Activated CD8-positive, alpha-beta memory T cell treated with anti-CD3 and anti-CD28 coated beads, Interleukin-2, amount 50 U/mL, for 24 hours (primary cell): ENCODE data around the gene CPNE4.
"Not testable (repeated sequence)": the region's sequence is repeated elsewhere in the genome, so short reads cannot be mapped to it uniquely, and the experiment has no call there.

Experiments
- DNase-seq: peaks from one replicate; pipeline ENCODE4 v3.0.0-alpha.2; 2020; ENCODE audit errors: extremely low read depth

The CPNE4 gene

DNA sequence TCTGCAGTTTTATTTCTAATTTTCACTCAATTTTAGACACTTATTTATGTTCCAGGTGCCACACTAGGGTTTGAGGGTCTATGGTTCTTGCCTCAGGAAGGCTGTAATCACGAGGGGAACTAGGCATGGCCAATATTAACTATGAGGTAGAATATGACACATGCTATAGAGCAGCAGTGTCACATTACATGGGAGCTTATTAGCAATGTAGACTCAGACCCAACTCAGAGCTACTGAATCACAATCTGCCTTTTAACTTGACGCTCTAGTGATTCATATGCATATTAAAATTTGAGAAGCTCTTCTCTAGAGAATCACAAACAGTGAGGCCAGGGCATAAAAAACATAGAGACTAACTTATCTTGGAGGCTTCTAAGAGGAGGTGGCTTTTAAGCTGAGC lies 499.2 kb downstream of the CPNE4 start:
- DNase-seq: no peak

DNA sequence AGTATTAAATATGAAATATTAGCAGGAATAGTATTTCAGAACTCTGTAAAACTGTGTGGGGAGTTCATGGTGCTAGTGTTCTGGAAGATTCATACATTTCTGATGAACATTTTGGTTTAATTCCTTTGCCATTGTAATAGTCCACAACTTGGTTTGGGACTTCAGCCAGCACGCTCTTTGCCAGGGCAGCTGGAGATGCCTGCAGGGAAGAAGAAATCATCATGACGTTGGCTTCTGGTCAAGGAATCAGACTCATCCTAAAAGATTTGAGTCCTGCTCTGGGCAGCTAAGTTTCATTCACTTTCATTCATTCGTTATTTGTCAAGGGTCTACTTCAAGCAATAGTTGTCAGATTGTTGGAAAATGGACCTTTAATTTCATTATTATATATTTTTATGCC lies 499.7 kb downstream of the CPNE4 start:
- no peak for DNase-seq

DNA sequence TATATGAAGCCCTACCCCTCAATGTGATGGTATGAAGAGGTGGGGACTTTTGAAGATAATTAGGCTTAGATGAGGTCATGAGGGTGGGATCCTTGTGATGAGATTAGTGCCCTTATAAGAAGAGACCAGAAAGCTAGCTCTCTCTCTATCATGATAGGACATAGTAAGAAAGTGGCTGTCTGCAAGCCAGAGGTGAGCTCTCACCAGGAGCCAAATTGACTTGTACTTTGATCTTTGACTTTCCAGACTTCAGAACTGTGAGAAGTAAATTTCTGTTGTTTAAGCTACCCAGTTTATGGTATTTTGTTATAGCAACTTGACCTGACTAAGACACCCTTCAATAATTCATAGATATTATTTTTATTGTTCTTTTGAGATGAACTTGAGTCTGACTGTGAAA lies 502.2 kb downstream of the CPNE4 start:
- no peak for DNase-seq

DNA sequence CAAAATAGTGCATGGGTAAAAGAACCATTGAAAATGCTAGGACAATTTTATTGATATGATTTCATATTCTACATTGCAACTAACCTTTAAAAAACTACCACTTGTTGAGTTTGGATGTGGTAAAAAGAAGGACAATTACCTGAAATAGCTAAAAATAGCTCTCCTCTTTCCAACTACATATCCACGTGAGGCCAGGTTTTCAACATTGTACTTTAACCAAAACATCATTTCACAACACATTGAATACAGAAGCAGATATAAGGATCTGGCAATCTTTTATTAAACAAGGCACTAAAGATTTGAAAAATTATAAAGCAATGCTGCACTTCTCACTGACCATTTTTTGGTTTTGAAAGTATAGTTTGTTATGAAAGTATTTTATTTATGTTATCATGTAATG lies 504.0 kb downstream of the CPNE4 start:
- no peak for DNase-seq

DNA sequence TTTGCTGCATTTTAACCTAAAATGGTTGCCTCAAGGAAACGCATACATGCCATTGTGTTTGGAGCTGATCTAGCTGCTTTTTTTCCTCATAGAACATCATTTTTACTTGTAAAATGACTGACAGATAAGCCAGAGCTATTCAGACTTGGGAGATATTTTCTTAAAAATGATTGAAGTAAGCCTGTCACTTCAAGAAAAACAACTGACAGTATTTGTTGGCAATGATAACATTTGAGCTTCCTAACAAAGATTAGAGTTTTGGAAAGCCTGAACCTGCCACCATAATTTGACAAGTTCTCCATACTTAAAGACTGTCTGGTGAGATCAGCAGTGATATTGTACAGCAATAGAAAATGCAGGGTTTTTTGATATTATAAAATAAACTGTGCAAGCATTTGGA lies 504.4 kb downstream of the CPNE4 start:
- DNase-seq: no peak

DNA sequence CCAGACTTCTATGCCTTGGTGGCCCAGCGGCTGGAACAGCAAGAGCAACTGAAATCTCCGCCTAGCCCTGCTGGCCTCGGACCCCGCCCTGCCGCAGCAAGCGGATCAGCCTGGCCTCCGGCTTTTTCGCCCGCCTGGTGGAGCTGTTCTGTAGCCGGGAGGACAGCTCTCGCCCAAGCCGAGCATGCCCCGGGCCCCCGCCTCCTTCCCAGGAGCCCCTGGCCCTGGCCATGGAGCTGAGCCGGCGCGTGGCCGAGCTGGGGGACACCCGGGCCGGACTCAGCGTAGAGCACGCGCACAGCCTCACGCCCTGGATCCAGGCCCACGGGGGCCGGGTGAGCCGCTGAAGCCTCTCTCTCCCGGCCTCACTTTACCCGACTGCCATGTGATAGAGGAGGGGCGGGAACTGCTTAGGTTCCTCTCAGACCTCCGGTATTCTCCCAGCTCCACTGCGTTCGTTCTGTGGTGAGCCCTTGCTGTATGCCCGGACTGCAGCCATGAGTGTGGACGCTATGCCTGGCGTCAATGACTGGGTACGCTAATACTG lies 507.9 kb downstream of the CPNE4 start:
- no peak for DNase-seq

DNA sequence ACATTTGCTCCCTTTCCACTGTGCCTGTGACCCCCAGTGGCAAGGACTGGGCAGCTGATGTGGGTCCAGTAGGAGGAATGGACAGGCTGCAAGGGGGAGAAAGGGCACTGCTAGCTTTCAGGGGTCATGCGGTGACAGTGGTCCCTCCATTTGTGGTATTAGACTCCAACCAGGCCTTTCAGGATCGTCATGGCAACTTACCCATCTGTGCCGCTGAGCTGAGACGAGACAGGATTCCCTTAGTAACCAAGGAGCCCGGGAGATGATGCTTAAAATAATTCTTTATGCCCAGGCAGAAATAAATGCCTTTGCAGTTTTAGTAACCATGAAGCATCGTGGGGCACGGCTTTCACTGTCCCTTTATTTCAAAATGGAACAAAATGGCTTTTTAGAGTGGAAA lies 516.1 kb downstream of the CPNE4 start:
- no peak for DNase-seq

DNA sequence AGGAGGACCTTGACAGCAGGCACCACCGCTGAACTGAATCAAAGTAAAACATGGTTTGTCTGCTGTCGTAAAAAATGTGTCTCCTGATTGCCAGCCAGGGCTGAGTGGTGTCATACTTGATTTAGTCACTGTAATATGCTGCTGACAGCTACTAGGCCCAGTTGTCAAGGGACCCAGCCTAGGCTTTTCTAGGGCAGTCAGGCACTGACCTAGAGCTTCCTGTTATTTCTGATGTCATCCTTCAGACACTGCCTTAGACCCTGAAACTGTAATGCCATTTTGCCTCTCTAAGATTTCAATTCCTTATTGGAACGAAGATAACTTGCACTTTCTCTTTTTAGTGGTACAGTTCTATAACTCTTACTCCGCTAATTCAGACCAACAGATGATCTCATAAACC lies 529.4 kb downstream of the CPNE4 start:
- no peak for DNase-seq

DNA sequence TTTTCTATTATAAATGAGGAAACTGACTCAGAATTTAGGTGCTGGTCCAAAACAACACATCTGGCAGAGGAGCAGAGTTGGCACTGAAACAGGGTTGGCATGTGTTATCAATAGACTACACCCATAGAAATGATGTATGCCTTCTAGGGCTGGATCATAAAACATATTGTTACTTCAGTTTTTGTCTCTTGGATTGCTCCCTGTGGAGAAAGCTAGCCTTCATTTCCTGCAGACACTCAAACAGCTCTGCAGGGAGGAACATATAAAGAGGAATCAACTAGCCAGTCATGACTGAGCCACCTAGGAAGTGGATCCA lies 531.5 kb downstream of the CPNE4 start:
- no peak for DNase-seq

DNA sequence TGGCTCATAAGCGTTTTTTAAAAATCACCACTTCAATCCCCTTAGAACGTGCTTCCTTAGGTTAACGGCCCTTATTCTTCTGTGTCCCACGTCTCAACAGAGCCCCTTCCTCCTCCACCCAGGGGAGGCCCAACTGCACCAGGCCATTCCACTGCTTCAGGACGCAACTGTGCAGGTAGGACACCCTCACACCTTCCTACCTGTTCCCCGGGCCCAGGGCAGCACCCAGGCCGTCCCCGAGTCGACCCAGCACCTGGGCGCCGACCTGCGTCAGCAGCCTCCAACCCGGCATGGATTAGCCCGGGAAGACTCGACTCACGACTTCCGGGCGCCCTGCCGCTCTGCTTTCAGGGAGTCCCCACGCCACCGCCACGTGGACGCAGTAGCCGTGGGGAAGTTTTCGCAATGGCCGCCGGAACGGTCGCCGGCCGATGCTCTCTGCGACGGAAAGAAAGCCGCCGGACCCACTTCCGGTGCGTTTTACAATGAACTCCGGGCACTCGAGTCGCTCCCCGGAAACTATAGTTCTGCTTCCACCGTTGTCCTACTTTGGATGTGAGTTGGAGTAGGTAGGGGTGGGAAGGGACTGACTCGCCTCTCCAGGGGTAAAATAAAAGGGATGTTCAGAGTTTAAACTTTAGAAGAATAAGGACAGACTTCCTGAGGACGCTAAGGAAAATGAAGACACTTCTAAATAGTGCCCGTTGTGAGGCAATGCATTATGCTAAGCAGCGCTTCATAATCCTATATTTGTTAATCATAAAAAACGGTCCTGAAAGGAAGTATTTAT lies 532.1 kb downstream of the CPNE4 start, which contains the start of gene MRPL3:
TSS of gene MRPL3 (minus strand) at position 442 of the 790 bp plus-strand sequence. CDS start at position 292, 150 bp downstream.
- DNase-seq: peak; percentile 63

DNA sequence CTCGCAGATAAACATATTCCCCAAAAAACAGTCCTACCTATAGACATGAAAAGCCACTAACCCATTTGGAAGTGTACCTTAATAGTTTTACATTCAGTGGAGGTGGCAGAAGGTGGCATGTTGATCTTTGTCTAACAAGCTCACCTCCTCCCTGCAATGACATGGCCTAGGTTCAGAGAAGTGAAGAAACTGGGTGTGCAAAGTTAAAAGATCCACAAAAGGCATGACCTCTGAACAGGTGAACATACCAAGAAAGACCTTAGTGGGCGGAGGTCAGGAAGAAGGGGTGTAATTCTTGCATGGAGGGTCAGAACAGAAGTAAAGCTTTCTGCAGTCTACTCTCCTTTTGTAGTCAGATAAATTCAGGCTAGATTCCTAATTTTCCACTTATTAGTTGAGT lies 532.9 kb downstream of the CPNE4 start:
- DNase-seq: no peak

DNA sequence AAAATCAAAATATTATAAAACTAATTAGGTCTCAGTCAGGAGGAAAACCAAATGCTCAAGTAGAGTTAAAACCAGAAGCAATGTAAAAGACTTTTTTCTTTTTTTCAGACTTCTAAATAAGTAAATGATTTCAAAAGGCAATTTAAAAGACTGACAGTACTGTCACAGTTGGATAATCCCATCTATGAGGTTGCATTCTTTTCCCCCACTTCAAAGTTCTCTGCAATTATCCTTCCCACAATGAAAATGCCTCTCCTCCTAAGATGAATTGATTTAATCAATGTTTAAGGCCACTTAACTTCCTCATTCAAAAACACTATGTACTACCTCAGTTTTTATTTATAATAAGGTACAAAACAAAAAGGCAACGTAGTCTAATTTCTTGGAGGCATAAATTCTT lies 540.1 kb downstream of the CPNE4 start:
- no peak for DNase-seq

DNA sequence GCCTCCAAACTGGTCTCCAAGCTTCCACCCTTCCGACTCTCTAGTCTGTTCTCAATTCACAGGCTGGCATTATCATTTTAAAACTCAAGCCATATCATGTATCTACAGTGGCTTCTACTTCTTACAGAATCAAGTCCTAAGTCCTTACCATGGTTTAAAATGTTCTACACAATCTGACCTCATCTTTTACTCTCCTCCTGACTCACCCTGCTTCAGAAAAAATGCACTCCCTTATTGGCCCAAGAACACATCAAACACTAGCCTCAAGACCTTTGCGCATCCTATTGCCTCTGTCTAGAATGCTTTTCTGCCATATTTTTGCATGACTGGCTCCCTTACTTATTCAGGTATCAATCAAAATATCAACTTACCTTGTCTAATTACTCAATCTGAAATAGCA lies 543.0 kb downstream of the CPNE4 start:
- no peak for DNase-seq

DNA sequence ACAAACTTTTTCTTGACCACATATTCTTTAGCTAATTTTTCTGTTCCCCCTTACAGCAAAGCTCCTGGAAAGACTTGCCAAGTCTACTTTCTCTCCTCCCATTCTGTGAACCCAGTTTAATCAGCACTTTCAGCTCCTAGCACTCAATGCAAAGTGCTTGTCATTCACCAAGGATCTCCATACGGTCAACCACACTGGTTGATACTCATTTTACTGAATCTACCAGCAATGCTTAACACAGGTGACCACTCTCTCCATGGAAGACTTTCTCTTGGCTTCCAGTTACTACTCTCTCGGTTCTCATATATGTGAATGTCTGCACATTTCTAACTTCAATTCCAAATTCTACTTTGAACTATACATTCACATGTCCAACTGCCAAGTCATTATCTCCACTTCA lies 543.7 kb downstream of the CPNE4 start:
- DNase-seq: no peak

DNA sequence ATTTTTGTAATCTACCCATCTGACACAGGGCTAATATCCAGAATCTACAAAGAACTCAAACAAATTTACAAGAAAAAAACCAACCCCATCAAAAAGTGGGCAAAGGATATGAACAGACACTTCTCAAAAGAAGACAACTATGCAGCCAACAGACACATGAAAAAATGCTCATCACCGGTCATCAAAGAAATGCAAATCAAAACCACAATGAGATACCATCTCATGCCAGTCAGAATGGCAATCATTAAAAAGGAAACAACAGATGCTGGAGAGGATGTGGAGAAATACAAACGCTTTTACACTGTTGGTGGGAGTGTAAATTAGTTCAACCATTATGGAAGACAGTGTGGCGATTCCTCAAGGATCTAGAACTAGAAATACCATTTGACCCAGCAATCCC lies 548.3 kb downstream of the CPNE4 start:
- not testable (repeated sequence) for DNase-seq

DNA sequence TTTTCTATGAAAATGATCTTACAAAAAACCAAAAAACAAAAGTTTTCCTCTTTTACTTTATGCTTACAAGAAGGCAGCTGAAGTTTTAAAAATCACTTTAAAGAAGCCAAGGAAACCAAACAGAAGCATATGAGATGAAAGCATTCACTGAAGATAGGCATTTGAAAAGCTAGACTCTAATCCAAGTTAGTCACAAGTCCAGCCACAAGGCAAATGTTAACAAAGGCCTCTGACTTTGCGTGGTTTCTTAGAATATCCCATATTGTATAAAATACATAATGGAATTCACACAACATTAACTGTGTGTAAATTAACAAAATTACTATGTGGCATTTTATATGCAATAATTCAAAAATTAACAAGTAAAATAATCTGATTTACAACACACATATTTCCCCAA lies 549.7 kb downstream of the CPNE4 start:
- no peak for DNase-seq

DNA sequence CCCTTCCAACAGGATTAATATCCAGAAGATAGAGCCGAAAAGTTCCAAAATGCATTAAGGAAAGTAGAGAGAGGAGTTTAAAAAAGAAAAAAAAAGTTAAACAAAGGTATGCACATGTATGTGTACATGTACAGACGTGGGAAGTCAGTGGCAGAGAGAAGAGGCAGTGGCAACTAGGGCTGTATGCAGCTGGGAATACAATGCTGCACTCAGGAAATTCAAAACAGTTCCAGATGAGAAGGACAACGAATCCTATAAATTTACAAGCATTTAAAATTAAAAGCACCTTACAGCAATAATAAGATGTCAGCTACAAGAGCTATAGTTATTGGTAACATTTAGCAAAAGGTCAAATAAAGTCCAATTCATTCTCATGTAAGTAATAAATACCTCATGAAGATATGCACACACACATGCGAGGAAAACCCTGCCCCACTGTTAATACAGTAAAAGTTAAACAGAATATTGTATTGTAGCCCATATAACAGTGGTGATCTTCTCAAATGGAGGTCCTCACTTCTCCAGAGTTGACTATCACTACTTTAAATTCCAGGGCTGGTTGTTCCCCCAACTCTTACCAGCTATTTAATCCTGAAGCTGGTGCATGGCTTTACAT lies 550.2 kb downstream of the CPNE4 start:
- DNase-seq: no peak
